ENCODE data around the gene PFKFB3.

PFKFB3 gene

DNA sequence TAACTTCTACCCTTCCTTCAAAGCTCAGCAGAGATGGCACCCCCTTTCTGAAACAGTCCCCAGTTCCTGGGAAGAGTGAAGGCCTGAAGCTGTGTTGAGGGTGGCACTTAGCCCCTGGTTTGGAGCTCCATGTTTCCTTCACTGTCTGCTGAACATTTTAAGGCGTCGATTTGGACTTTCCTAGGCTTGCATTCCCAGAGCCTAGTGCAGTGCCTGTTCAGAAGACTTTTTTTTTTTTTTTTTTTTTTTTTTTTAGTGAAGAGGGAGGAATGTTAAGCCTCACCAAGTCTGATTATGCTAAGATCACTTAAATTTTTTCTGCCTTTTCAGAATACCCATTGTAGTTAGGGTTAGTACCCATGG, 97.0 kb downstream of the PFKFB3 start:
- Histone ChIP-seq H3K9me3 (ENCODE audit: low read length) (no peaks in the 10 kb centered on the region), H3K27ac (ENCODE audit: low read depth, low read length) (no peak overlapping the region), H3K36me3 (ENCODE audit: insufficient read depth, low read length) (no peaks in the 10 kb centered on the region), H3K9ac (ENCODE audit: low read length) (no peak overlapping the region), H3K4me1 (ENCODE audit: insufficient read depth, low read length) (no peaks in the 10 kb centered on the region), H3K4me3 (ENCODE audit: low read depth in 1 of 2, low read length in 2 of 2) (no peak overlapping the region), H3K27me3 (ENCODE audit: control insufficient read depth in 1 of 2, insufficient read depth in 2 of 2, low read length in 2 of 2) (no peaks in the 10 kb centered on the region)

DNA sequence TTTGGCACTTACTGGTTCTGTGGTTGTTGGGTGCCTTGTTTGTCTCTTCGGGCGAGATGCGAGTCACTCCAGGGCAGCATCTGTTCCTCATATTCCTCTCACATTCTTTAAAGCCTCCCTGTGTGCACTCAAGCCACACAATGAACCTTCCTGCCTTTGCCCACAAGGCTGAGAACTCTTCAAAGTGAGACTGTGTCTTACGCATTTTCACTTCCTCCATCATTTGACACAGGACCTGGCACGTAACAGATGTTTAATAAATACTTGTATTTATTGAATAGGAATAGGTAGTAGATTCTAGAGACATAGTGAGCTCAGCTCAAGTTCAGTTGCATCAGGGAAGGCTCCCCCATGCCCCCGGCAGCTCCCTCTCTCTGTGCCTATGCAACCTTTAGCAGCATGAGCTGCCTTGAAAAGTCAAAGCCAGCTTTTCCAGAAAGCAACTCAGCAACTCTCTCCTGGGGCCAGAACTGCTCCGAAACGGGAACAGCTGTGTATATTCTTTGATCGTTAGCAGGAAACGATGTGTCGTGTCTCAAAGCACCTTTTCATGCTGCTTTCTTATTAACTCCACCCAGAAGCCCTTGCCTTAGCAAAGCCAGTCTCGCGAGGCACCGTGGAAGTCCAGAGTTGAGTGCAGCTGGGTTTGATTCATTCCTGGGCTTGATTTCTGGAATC, 97.5 kb downstream of the PFKFB3 start:
- Histone ChIP-seq H3K4me3 (ENCODE audit: low read depth in 1 of 2, low read length in 2 of 2) (no peak overlapping the region), H3K9ac (ENCODE audit: low read length) (no peak overlapping the region), H3K27me3 (ENCODE audit: control insufficient read depth in 1 of 2, insufficient read depth in 2 of 2, low read length in 2 of 2) (no peaks in the 10 kb centered on the region), H3K27ac (ENCODE audit: low read depth, low read length) (no peak overlapping the region), H3K36me3 (ENCODE audit: insufficient read depth, low read length) (no peaks in the 10 kb centered on the region), H3K4me1 (ENCODE audit: insufficient read depth, low read length) (no peaks in the 10 kb centered on the region), H3K9me3 (ENCODE audit: low read length) (no peaks in the 10 kb centered on the region)

GRCh38 chr10:6300784-6301460, 98.2 kb downstream of the PFKFB3 start:
- H3K9ac ChIP-seq (ENCODE audit: low read length): no peak overlapping the region
- H3K9me3 ChIP-seq (ENCODE audit: low read length): no peaks in the 10 kb centered on the region
- H3K36me3 ChIP-seq (ENCODE audit: insufficient read depth, low read length): no peaks in the 10 kb centered on the region
- no peak overlapping the region for H3K27ac ChIP-seq (ENCODE audit: low read depth, low read length)
- H3K4me3 ChIP-seq (ENCODE audit: low read depth in 1 of 2, low read length in 2 of 2): no peak overlapping the region
- H3K27me3 ChIP-seq (ENCODE audit: control insufficient read depth in 1 of 2, insufficient read depth in 2 of 2, low read length in 2 of 2): no peaks in the 10 kb centered on the region
- no peaks in the 10 kb centered on the region for H3K4me1 ChIP-seq (ENCODE audit: insufficient read depth, low read length)

- no peak overlapping the region for H3K9ac ChIP-seq (ENCODE audit: low read length)
- H3K27ac ChIP-seq (ENCODE audit: low read depth, low read length): no peak overlapping the region
Measured at GRCh38 chr10:6301488-6302075, 98.8 kb downstream of the PFKFB3 start.

More at GRCh38 chr10:6301488-6302075, 98.8 kb downstream of the PFKFB3 start:
- Histone ChIP-seq H3K4me3 (ENCODE audit: low read depth in 1 of 2, low read length in 2 of 2) (no peak overlapping the region), H3K36me3 (ENCODE audit: insufficient read depth, low read length) (no peaks in the 10 kb centered on the region), H3K9me3 (ENCODE audit: low read length) (no peaks in the 10 kb centered on the region), H3K4me1 (ENCODE audit: insufficient read depth, low read length) (no peaks in the 10 kb centered on the region), H3K27me3 (ENCODE audit: control insufficient read depth in 1 of 2, insufficient read depth in 2 of 2, low read length in 2 of 2) (no peaks in the 10 kb centered on the region)
